ENCODE results near the gene NRDE2. TPM values are rescaled to one million over a fixed set of nuclear protein-coding genes. Genes with fewer than 3 reads are reported as not detected.

NRDE2 gene
- total RNA-seq, 2 experiments from 2014 or later: 18.9 to 24.8 TPM

GRCh38 chr14:90291699-90292098 lies 40.0 kb downstream of the NRDE2 start:
- Mint-ChIP-seq H3K27ac (no peak overlapping the region), H3K4me1 (ENCODE audit: low read depth) (no peaks in the 10 kb centered on the region), H3K4me3 (no peak overlapping the region), H3K27me3 (no peaks in the 10 kb centered on the region), H3K36me3 (peaks cover 32% of the 10 kb centered on the region), H3K9me3 (no peaks in the 10 kb centered on the region)
- DNase-seq: no peak
- ChIA-PET POLR2A (no interaction called here), CTCF (interaction anchor here (1.1 to 1.4 kb wide), 2 partner anchors 10 kb away, joined by 3 to 4 read pairs; no protein-coding TSS in a partner anchor)
- intact Hi-C loops (cut with micrococcal nuclease): no loop called here

GRCh38 chr14:90290337-90291011 lies 41.3 kb downstream of the NRDE2 start:
- intact Hi-C loops (cut with micrococcal nuclease): no loop called here
- H3K27ac Mint-ChIP-seq: no peak overlapping the region
- no peaks in the 10 kb centered on the region for H3K27me3 Mint-ChIP-seq
- H3K9me3 Mint-ChIP-seq: no peaks in the 10 kb centered on the region
- no peak for DNase-seq
- H3K36me3 Mint-ChIP-seq: peaks cover 33% of the 10 kb centered on the region
- no peak overlapping the region for H3K4me3 Mint-ChIP-seq
- no peaks in the 10 kb centered on the region for H3K4me1 Mint-ChIP-seq (ENCODE audit: low read depth)
- CTCF ChIA-PET: interaction anchor here (1.3 to 2.2 kb wide), 3 partner anchors 9 to 406 kb away, joined by 3 to 8 read pairs (median 6); no protein-coding TSS in a partner anchor
- POLR2A ChIA-PET: no interaction called here

GRCh38 chr14:90288651-90289355 lies 42.9 kb downstream of the NRDE2 start:
- intact Hi-C loops (cut with micrococcal nuclease): no loop called here
- DNase-seq: no peak
- H3K36me3 Mint-ChIP-seq: peaks cover 31% of the 10 kb centered on the region
- H3K27me3 Mint-ChIP-seq: no peaks in the 10 kb centered on the region
- H3K9me3 Mint-ChIP-seq: no peaks in the 10 kb centered on the region
- POLR2A ChIA-PET: no interaction called here
- H3K4me3 Mint-ChIP-seq: no peak overlapping the region
- CTCF ChIA-PET: interaction anchor here (0.7 to 2.2 kb wide), 9 partner anchors 13 to 470 kb away, joined by 3 to 8 read pairs (median 4); no protein-coding TSS in a partner anchor
- H3K4me1 Mint-ChIP-seq (ENCODE audit: low read depth): no peaks in the 10 kb centered on the region
- H3K27ac Mint-ChIP-seq: no peak overlapping the region

GRCh38 chr14:90287791-90288190 lies 44.0 kb downstream of the NRDE2 start:
- Mint-ChIP-seq H3K27me3 (no peaks in the 10 kb centered on the region), H3K9me3 (no peaks in the 10 kb centered on the region), H3K36me3 (peaks cover 31% of the 10 kb centered on the region), H3K4me1 (ENCODE audit: low read depth) (no peaks in the 10 kb centered on the region), H3K27ac (no peak overlapping the region), H3K4me3 (no peak overlapping the region)
- no peak for DNase-seq
- CTCF ChIA-PET: interaction anchor here (0.6 to 1.7 kb wide), 3 partner anchors 10 to 410 kb away, joined by 3 read pairs; no protein-coding TSS in a partner anchor
- intact Hi-C loops (cut with micrococcal nuclease): no loop called here
- POLR2A ChIA-PET: interaction anchor here (1.1 kb wide), 1 partner anchor 12 kb away, joined by 3 read pairs; no protein-coding TSS in a partner anchor

GRCh38 chr14:90281756-90282155 lies 50.0 kb downstream of the NRDE2 start:
- intact Hi-C loops (cut with micrococcal nuclease): no loop called here
- Mint-ChIP-seq H3K4me1 (ENCODE audit: low read depth) (peaks cover under 1% of the 10 kb centered on the region), H3K4me3 (no peak overlapping the region), H3K27ac (no peak overlapping the region), H3K36me3 (peaks cover 15% of the 10 kb centered on the region), H3K9me3 (no peaks in the 10 kb centered on the region), H3K27me3 (no peaks in the 10 kb centered on the region)
- CTCF ChIA-PET: interaction anchor here (0.6 to 1.4 kb wide), 3 partner anchors 9 to 135 kb away, joined by 3 read pairs; no protein-coding TSS in a partner anchor
- POLR2A ChIA-PET: interaction anchor here (1.3 kb wide), 1 partner anchor 118 kb away, joined by 4 read pairs; no protein-coding TSS in a partner anchor
- DNase-seq: no peak

GRCh38 chr14:90281261-90281660 lies 50.5 kb downstream of the NRDE2 start:
- Mint-ChIP-seq H3K27ac (no peak overlapping the region), H3K4me1 (ENCODE audit: low read depth) (peaks cover 5% of the 10 kb centered on the region), H3K36me3 (peaks cover 14% of the 10 kb centered on the region), H3K27me3 (no peaks in the 10 kb centered on the region), H3K9me3 (no peaks in the 10 kb centered on the region), H3K4me3 (no peak overlapping the region)
- intact Hi-C loops (cut with micrococcal nuclease): no loop called here
- ChIA-PET POLR2A (interaction anchor here (1.3 kb wide), 1 partner anchor 119 kb away, joined by 4 read pairs; no protein-coding TSS in a partner anchor), CTCF (interaction anchor here (0.6 to 1.4 kb wide), 3 partner anchors 9 to 135 kb away, joined by 3 read pairs; no protein-coding TSS in a partner anchor)
- DNase-seq: no peak

DNA sequence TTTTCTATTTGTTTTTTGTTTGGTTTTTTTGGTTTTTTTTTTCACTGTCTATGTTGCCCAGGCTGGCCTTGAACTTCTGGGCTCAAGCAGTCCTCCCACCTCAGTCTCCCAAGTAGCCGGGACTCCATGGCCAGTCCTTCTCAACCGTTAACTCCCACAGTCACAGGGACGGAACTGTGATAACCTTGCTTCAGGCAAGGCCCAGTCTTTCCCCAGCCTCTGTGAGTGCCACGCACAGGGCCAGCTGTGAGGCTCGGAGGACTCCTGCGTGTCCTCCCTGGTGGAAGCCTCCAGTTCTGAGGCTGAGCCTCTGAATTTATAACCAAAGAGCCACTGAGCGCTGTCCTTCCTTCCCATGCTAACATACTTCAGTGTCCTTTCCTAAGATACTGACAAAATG lies 51.6 kb downstream of the NRDE2 start:
- no peak overlapping the region for H3K4me3 Mint-ChIP-seq
- H3K36me3 Mint-ChIP-seq: peaks cover 8% of the 10 kb centered on the region
- intact Hi-C loops (cut with micrococcal nuclease): no loop called here
- no peaks in the 10 kb centered on the region for H3K27me3 Mint-ChIP-seq
- H3K9me3 Mint-ChIP-seq: no peaks in the 10 kb centered on the region
- no peak for DNase-seq
- CTCF ChIA-PET: no interaction called here
- POLR2A ChIA-PET: no interaction called here
- H3K4me1 Mint-ChIP-seq (ENCODE audit: low read depth): peaks cover 14% of the 10 kb centered on the region
- no peak overlapping the region for H3K27ac Mint-ChIP-seq

GRCh38 chr14:90278199-90279175 lies 53.3 kb downstream of the NRDE2 start:
- intact Hi-C loops (cut with micrococcal nuclease): no loop called here
- Mint-ChIP-seq H3K27me3 (no peaks in the 10 kb centered on the region), H3K27ac (no peak overlapping the region), H3K4me3 (no peak overlapping the region), H3K4me1 (ENCODE audit: low read depth) (peaks cover 22% of the 10 kb centered on the region), H3K36me3 (peaks cover 11% of the 10 kb centered on the region), H3K9me3 (no peaks in the 10 kb centered on the region)
- ChIA-PET POLR2A (interaction anchor here (1.2 kb wide), 1 partner anchor 128 kb away, joined by 3 read pairs; no protein-coding TSS in a partner anchor), CTCF (interaction anchor here (1.4 kb wide), 1 partner anchor 9 kb away, joined by 3 read pairs; no protein-coding TSS in a partner anchor)
- no peak for DNase-seq

DNA sequence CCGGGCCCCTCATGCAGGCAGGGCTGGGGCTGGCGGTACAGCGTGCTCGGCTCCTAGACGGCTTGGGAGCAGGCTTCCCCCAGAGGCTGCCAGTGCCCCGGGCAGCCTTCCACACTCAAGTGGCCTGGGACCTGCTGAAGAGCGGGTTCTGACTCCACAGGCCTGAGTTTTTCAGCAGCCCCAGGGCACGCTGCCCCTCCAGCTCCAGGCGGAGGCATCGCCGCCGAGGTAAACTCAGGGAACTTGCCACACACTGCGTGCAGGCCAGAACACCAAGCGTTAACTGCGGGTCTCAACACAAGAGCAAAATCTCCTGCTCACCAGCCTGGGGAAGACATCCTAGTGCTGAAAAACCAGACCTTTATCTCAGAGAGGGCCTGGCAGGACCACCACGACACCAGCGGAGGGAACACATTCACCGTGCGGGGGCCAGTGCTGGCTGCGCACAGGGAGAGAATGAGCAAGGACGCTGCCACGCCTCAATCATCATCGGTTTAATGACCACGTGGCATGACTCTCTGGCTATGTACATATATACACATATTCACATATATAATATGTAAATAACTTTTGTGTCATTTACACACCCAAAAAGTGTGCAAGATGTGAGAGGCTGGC lies 54.1 kb downstream of the NRDE2 start:
- H3K36me3 Mint-ChIP-seq: peaks cover 14% of the 10 kb centered on the region
- ChIA-PET POLR2A (interaction anchor here (1.2 kb wide), 1 partner anchor 129 kb away, joined by 3 read pairs; no protein-coding TSS in a partner anchor), CTCF (interaction anchor here (1.4 kb wide), 1 partner anchor 10 kb away, joined by 3 read pairs; no protein-coding TSS in a partner anchor)
- H3K4me1 Mint-ChIP-seq (ENCODE audit: low read depth): peaks cover 22% of the 10 kb centered on the region
- intact Hi-C loops (cut with micrococcal nuclease): no loop called here
- H3K4me3 Mint-ChIP-seq: no peak overlapping the region
- H3K27me3 Mint-ChIP-seq: no peaks in the 10 kb centered on the region
- no peak for DNase-seq
- no peaks in the 10 kb centered on the region for H3K9me3 Mint-ChIP-seq
- H3K27ac Mint-ChIP-seq: no peak overlapping the region

GRCh38 chr14:90276646-90277367 lies 54.9 kb downstream of the NRDE2 start:
- H3K27ac Mint-ChIP-seq: peak overlapping the region; percentile 63
- no peak overlapping the region for H3K4me3 Mint-ChIP-seq
- H3K36me3 Mint-ChIP-seq: peaks cover 14% of the 10 kb centered on the region
- no peaks in the 10 kb centered on the region for H3K27me3 Mint-ChIP-seq
- intact Hi-C loops (cut with micrococcal nuclease): no loop called here
- ChIA-PET CTCF (interaction anchor here (0.7 to 1.4 kb wide), 3 partner anchors 9 to 123 kb away, joined by 3 to 4 read pairs (median 3); no protein-coding TSS in a partner anchor), POLR2A (interaction anchor here (1.0 to 2.5 kb wide), 3 partner anchors 11 to 121 kb away, joined by 3 to 10 read pairs (median 4); partner anchors contain the start of gene CALM1)
- no peaks in the 10 kb centered on the region for H3K9me3 Mint-ChIP-seq
- peak; percentile 50 for DNase-seq
- peaks cover 22% of the 10 kb centered on the region for H3K4me1 Mint-ChIP-seq (ENCODE audit: low read depth)

Data from activated CD4-positive, alpha-beta memory T cell treated with anti-CD3 and anti-CD28 coated beads for 36 hours (primary cell).